G401.6 (cell line): ENCODE measurements around the gene RTF2.

ENCODE experiments used
- FAIRE-seq: peaks from 2 replicates; lab custom pipeline; 2012; peaks lifted over from hg19 to GRCh38; lab: Jason Lieb, UNC

The RTF2 gene

DNA sequence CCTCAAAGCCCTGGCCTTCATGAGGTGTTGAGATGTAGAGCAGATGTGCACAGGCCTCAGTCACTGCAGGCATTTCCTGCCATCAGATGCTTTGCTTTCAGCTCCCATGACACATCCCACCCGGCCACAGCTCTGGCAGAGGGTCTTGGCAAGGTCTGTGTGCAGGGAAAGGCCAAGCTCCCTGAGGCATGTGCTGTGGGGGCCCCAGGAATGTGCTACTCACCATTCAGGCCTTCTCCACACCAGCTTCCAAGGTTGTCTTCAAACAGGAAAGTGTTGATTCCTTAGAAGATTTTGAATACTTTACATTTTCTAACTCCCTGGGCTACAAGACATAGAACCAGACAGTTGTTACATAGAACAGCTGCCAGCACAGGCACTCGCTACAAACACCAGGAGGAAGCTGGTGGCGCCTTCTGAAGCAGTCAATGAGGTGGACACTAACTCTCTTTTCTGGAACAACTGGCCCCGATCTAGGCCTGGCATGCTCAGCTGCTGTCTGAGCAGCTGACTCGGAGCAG, 28.6 kb upstream of the RTF2 start:
- FAIRE-seq, result no peak

DNA sequence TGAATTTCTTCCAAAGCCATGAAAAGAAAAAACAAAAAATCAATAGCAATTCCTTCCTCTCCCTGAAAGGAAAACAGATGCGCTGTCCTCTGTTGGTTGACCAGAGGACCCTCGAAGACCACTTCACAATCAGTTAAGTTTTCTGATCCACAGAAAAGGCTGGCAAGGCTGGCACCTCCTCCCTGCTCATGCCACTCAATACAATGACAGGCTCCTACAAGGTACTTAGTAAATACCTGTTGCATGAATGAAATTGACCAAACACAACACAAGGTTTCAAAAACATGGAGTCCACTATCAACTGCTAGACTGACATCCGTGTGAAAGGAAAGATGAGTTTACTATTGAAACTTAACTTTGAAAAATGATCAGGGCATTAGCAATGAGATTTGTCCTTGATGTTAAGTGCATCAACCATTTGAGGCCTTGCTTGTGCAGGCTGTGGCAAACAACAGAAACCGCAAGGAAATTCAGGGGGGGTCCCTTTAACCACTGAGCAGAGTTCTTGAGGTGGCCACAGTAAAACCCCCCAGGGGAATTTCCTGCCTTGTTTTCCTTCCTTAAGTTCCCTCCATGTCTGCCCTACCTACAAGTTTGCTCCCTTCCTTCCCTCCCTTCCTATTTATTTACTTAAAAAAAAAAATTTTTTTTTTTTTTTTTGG, 27.9 kb upstream of the RTF2 start:
- no peak for FAIRE-seq

DNA sequence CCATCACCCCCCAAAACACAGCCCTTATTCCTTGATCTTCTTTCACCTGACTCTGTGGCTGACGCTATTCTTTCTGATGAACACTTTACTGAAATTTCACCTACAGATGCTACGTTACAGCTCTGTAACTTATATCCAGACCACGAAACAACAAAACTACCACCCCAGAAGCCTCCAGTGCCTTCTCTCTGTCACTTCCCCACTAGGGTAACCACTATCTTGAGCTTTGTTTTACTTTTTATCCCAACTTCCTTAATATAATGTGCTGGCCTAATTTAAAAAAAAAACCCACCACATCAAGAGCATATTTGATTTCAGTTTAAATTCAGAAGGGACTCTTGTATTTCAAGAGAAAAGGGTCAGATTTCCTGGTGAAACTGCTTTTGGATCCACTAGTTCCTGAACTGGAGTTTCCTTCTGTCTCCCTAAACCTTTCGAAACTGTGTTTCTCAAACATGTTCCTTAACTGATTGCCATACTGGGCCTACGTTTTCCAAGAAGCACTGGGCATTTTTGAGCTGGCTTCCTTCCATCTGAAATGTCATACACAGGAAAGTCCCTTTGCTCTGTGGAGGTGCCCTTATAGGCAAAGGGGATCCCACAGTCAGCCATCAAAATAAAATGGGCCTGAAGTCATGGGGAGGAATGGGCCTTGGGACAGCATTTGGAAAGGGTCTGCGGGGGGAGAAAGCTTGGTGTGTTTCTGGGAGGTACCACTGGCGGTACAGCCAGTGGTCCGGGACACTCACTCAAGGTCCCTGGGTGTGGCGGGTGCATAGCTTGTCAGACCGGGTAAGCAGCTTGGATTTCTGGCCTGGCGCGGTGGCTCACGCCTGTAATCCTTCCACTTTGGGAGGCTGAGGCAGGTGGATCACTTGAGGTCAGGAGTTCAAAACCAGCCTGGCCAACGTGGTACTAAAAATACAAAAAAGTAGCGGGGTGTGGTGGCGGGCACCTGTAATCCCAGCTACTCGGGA, 25.8 kb upstream of the RTF2 start:
- FAIRE-seq, result no peak

- FAIRE-seq, result no peak
Observed at GRCh38 chr20:56443654-56444540, 24.5 kb upstream of the RTF2 start.

GRCh38 chr20:56445130-56445529, 23.3 kb upstream of the RTF2 start:
- no peak for FAIRE-seq

- FAIRE-seq, result no peak
Observed at GRCh38 chr20:56445540-56445939, 22.9 kb upstream of the RTF2 start.

GRCh38 chr20:56447227-56447626, 21.2 kb upstream of the RTF2 start:
- FAIRE-seq, result no peak

DNA sequence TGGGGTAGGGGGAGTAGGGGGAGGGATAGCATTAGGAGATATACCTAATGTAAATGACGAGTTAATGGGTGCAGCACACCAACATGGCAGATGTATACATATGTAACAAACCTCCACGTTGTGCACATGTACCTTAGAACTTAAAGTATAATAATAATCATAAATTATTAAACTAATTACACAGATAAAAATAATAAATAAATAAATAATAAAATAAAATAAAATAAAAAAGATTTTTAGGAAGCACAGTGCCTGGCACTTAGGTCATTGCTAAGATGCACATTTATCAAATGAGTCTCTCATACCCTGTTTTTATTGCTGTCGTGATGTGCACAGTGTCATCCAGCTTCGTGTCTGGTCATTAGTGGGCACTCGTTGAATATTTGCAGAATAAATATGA, 19.0 kb upstream of the RTF2 start:
- no peak for FAIRE-seq

- FAIRE-seq, result no peak
Observed at GRCh38 chr20:56451056-56451765, 17.2 kb upstream of the RTF2 start.

- FAIRE-seq, result no peak
Observed at GRCh38 chr20:56453352-56453751, 15.1 kb upstream of the RTF2 start.

GRCh38 chr20:56454754-56455153, 13.7 kb upstream of the RTF2 start:
- FAIRE-seq, result no peak

- FAIRE-seq, result no peak
Observed at GRCh38 chr20:56458206-56458821, 10.1 kb upstream of the RTF2 start.

GRCh38 chr20:56460459-56460858, 8.0 kb upstream of the RTF2 start:
- no peak for FAIRE-seq

GRCh38 chr20:56461576-56461975, 6.9 kb upstream of the RTF2 start:
- no peak for FAIRE-seq

DNA sequence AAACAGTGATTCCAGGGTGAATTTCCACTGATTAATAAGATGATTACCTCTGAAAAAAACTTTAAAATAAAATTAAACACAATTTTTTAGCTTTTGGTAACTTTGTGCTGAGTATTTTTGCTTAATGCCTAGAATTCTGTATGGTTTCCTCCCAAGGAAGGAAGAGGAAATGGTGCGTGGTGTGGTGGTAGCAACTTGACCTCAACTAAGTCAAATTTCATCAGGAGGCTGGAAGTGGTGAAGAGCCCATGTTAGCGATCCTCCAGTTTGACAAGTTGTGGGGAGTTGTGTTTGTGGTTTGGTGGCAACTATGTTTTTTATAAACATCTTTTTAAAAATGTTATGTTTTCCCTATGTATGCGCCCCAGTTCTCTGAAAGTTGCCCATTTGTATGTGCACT, 5.0 kb upstream of the RTF2 start:
- FAIRE-seq, result no peak

GRCh38 chr20:56465997-56466396, 2.4 kb upstream of the RTF2 start:
- no peak for FAIRE-seq

DNA sequence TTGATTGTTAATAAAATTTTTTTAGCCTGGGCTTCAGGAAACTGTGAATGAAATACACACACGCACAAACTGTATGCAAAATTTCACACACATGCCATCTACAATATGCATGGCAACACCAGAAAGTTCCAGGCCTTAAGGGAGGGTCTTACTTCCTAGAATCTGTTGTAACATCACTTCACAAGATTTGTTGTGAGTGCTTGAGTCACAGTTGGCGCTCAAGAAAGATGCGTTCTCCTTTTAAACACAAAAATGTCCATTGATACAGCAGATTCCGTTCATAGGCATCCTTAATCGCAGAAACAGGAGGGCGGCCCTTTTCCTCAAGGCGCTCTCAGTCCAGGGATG, 485 bp upstream of the RTF2 start:
- FAIRE-seq, result no peak

- FAIRE-seq, result no peak
Observed at GRCh38 chr20:56469077-56469449, 636 bp downstream of the RTF2 start.

GRCh38 chr20:56483970-56484369, 15.5 kb downstream of the RTF2 start:
- FAIRE-seq, result no peak

DNA sequence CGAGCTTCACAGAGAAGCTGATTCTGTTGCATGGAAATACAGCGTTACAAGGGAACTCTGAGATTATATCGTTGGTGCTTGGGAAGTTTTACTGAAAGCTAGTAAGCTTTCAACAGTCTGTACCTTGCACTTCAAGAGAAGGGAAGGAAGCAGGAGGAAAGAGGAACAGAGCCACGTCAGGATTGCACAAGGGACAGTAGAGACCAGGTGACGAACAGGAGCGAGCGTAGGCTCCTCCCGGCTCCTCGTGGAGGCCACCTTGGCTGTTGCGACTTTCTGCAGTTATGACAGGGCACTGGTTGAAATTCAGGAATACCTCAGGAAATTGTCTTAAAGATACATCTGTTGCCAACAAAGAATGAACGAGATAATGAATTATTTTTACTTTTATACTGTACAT, 18.8 kb downstream of the RTF2 start:
- FAIRE-seq, result no peak

DNA sequence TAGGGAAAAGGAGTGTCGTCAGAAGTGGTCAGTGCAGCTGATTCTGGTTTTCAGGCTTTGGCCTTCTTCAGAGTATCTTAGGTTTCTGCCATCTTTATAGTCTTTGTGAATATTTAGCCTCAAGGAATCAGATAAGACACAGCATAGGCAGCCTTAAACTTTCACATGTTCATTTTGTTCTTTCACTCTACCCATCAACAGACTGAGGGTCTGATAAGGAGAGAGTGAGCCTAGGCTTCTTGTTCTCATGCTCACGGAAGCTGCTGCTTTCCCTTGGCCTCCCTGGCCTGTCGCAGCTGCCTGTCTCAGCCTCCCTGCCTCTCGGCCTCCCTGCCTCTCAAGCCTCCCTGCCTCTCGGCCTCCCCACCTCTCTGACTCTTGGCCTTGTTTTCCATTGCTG, 20.1 kb downstream of the RTF2 start:
- no peak for FAIRE-seq
